ENCODE measurements around the gene NDUFS2. TPM values are rescaled to one million over a fixed set of nuclear protein-coding genes. Genes with fewer than 3 reads are reported as not detected.
A peak's percentile ranks its signal among the peaks of the same experiment; 100 is the strongest.
"Not testable (repeated sequence)": the region's sequence is repeated elsewhere in the genome, so short reads cannot be mapped to it uniquely, and the experiment has no call there.

NDUFS2 gene
- total RNA-seq, 3 donors from 2014 or later = 102 to 129 (median 116) TPM

GRCh38 chr1:161250829-161251228 is 48.7 kb downstream of the NDUFS2 start:
- Histone ChIP-seq H3K9me3 (no peaks in the 10 kb centered on the region), H3K4me3 (no peak overlapping the region), H3K27ac (no peak overlapping the region), H3K4me1 (no peaks in the 10 kb centered on the region), H3K27me3 (no peaks in the 10 kb centered on the region), H3K36me3 (no peaks in the 10 kb centered on the region)
- no peak for DNase-seq (ENCODE audit: low spot score in 2 of 2)
- no peak for TF ChIP-seq POLR2AphosphoS5 (IDR thresholded peaks at IDR 0.05)
- TF ChIP-seq POLR2A (IDR thresholded peaks at IDR 0.05) = no peak
- TF ChIP-seq, protein P1, sequence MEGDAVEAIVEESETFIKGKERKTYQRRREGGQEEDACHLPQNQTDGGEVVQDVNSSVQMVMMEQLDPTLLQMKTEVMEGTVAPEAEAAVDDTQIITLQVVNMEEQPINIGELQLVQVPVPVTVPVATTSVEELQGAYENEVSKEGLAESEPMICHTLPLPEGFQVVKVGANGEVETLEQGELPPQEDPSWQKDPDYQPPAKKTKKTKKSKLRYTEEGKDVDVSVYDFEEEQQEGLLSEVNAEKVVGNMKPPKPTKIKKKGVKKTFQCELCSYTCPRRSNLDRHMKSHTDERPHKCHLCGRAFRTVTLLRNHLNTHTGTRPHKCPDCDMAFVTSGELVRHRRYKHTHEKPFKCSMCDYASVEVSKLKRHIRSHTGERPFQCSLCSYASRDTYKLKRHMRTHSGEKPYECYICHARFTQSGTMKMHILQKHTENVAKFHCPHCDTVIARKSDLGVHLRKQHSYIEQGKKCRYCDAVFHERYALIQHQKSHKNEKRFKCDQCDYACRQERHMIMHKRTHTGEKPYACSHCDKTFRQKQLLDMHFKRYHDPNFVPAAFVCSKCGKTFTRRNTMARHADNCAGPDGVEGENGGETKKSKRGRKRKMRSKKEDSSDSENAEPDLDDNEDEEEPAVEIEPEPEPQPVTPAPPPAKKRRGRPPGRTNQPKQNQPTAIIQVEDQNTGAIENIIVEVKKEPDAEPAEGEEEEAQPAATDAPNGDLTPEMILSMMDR (IDR thresholded peaks at IDR 0.05) = no peak
- intact Hi-C loops (cut with DNase I; ENCODE audit: low total_unique reads) = no loop called here

- H3K36me3 ChIP-seq = no peaks in the 10 kb centered on the region
- no peak for DNase-seq (ENCODE audit: low spot score in 2 of 2)
- peaks cover 0 to 4% of the 10 kb centered on the region in 2 donors for H3K9me3 ChIP-seq
- TF ChIP-seq POLR2A (IDR thresholded peaks at IDR 0.05) = no peak
- TF ChIP-seq, protein P1 (IDR thresholded peaks at IDR 0.05) = no peak
- no peak for TF ChIP-seq POLR2AphosphoS5 (IDR thresholded peaks at IDR 0.05)
- no peak overlapping the region for H3K4me3 ChIP-seq
- no peaks in the 10 kb centered on the region for H3K4me1 ChIP-seq
- intact Hi-C loops (cut with DNase I; ENCODE audit: low total_unique reads) = no loop called here
- H3K27me3 ChIP-seq = no peaks in the 10 kb centered on the region
- no peak overlapping the region for H3K27ac ChIP-seq
Measured at GRCh38 chr1:161251579-161251978, 49.4 kb downstream of the NDUFS2 start.

- DNase-seq (ENCODE audit: low spot score in 2 of 2); H3K27ac ChIP-seq; intact Hi-C loops (cut with DNase I; ENCODE audit: low total_unique reads); H3K4me3 ChIP-seq; H3K4me1 ChIP-seq; H3K36me3 ChIP-seq: not testable (repeated sequence)
- H3K9me3 ChIP-seq = peaks cover 9 to 14% of the 10 kb centered on the region in 2 donors
- peaks cover 0 to 15% of the 10 kb centered on the region in 2 donors for H3K27me3 ChIP-seq
Measured at GRCh38 chr1:161255302-161255701, 53.1 kb downstream of the NDUFS2 start.

DNA sequence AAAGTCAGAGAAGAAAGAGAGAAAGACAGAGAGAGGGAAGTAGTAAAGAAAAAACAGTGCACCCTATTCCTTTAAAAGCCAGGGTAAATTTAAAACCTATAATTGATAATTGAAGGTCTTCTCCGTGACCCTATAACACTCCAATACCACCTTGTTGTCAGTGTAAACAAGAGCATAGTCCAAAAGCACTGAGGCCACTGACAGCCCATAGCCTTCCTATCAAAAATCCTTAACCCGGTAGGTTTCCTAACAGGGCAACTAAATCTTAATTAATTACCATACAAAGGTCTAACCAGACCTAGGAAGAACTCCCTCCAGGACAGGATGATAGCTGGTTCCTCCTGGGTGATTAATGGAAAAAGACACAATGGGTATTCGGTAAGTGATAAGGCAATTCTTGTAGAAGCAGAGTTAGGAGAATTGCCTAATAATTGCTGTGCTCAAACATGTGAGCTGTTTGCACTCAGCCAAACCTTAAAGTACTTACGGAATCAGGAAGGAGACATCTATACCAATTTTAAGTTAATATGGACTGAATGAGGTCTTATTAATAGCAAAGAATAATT is 53.9 kb downstream of the NDUFS2 start:
- Histone ChIP-seq H3K27me3 (peaks cover 0 to 16% of the 10 kb centered on the region in 2 donors), H3K9me3 (peaks cover 9 to 14% of the 10 kb centered on the region in 2 donors)
- H3K4me3 ChIP-seq; intact Hi-C loops (cut with DNase I; ENCODE audit: low total_unique reads); H3K27ac ChIP-seq; H3K4me1 ChIP-seq; H3K36me3 ChIP-seq; DNase-seq (ENCODE audit: low spot score in 2 of 2): not testable (repeated sequence)

- intact Hi-C loops (cut with DNase I; ENCODE audit: low total_unique reads); H3K4me1 ChIP-seq; DNase-seq (ENCODE audit: low spot score in 2 of 2); H3K27ac ChIP-seq; H3K4me3 ChIP-seq; H3K36me3 ChIP-seq: not testable (repeated sequence)
- peaks cover 9 to 14% of the 10 kb centered on the region in 2 donors for H3K9me3 ChIP-seq
- peaks cover 0 to 16% of the 10 kb centered on the region in 2 donors for H3K27me3 ChIP-seq
Measured at GRCh38 chr1:161257109-161257508, 54.9 kb downstream of the NDUFS2 start.

DNA sequence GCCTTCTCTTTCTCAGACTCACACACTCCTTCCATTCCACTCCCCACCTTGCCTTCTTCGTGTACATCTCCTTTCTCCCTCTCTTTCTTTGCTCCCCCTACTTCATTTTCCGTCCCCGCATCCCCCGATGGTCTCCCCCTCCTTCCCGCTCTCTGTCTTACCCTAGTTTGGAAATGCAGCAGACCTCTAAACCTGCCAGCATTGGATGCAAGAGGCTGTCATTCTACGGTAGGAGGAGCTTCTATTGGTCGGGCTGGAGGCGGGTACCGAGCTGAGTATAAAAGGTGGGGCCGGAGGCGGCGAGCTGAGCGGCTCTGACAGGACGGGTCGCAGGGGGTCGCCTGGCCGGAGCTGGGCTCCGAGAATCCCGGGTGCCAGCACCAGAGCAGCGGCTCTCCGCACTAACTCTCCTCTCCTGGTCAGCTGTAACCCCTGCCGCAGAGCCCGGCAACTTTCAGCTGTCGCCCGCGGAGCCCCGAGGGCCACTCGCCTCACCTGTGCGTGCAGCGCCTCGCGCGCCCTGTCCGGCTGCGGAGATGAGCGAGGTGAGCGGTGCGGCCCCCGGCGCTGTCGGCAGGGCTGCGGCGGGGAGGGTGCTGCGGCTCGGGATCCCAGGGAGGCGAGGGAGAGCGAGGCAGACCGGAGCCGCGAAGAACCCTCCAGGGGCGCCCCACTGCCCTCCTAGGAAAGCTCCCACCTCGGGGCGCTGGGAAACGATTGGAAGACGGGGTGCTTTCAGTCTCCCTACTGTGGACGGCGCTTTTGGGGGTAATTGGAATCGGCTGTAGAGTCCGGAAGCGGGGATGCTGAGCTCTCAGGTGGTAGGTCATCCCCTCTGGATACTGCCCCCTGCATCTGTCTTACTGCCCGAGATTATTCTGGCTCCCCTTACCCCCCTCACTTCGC is 56.5 kb downstream of the NDUFS2 start, which contains the start of gene PCP4L1:
PCP4L1 (plus strand) TSS at position 307 of the 906 bp plus-strand sequence; CDS start at position 537, 230 bp downstream.
- peak in 1 of 2 donors; percentile 56 for DNase-seq (ENCODE audit: low spot score in 2 of 2)
- intact Hi-C loops (cut with DNase I; ENCODE audit: low total_unique reads) = no loop called here
- Histone ChIP-seq H3K36me3 (no peaks in the 10 kb centered on the region), H3K4me1 (no peaks in the 10 kb centered on the region), H3K27me3 (peaks cover 0 to 16% of the 10 kb centered on the region in 2 donors), H3K27ac (no peak within 1 kb of the TSS), H3K9me3 (peaks cover 9 to 14% of the 10 kb centered on the region in 2 donors), H3K4me3 (peak within 1 kb of the TSS; percentile 26 to 69 (median 55))
- TF ChIP-seq POLR2AphosphoS5 (IDR thresholded peaks at IDR 0.05) (no peak), POLR2A (IDR thresholded peaks at IDR 0.05) (no peak)
- TF ChIP-seq, protein P1 (IDR thresholded peaks at IDR 0.05) = no peak

Measured in breast epithelium (tissue), 4 donors.